GM21576 (cell line): Measurements from ENCODE around the gene TP73.

Source experiments
- ATAC-seq: cut with Tn5 transposase; IDR thresholded peaks from one replicate; pipeline ENCODE4 v1.9.1; 2021; ENCODE audit warnings: mild to moderate bottlenecking, moderate library complexity; ENCODE audit not compliant: unreplicated experiment

The TP73 gene

GRCh38 chr1:3651930-3652547 lies at the start of gene TP73:
Gene TP73, plus strand, starts transcription at chr1:3652516. Its CDS starts 29,850 bp downstream, at chr1:3682366.
- no peak for ATAC-seq

- no peak for ATAC-seq
These were observed 49.2 kb upstream of the TP73 start for GRCh38 chr1:3603156-3603555.

- ATAC-seq: no peak
These were observed 48.5 kb upstream of the TP73 start for GRCh38 chr1:3603571-3604467.

GRCh38 chr1:3604468-3604974 lies 47.8 kb upstream of the TP73 start:
- ATAC-seq: no peak

GRCh38 chr1:3604997-3605823 lies 47.1 kb upstream of the TP73 start:
- ATAC-seq: no peak

- ATAC-seq: no peak
These were observed 45.3 kb upstream of the TP73 start for GRCh38 chr1:3606779-3607702.

- no peak for ATAC-seq
These were observed 44.6 kb upstream of the TP73 start for GRCh38 chr1:3607703-3608065.

- no peak for ATAC-seq
These were observed 44.2 kb upstream of the TP73 start for GRCh38 chr1:3608154-3608553.

GRCh38 chr1:3609016-3609768 lies 43.1 kb upstream of the TP73 start:
- ATAC-seq: no peak

GRCh38 chr1:3609769-3610526 lies 42.4 kb upstream of the TP73 start:
- no peak for ATAC-seq

GRCh38 chr1:3610527-3611169 lies 41.7 kb upstream of the TP73 start:
- no peak for ATAC-seq

GRCh38 chr1:3611170-3612019 lies 40.9 kb upstream of the TP73 start, which contains the start of gene MEGF6:
Gene MEGF6, minus strand, starts transcription at chr1:3611508. Its CDS starts 240 bp downstream, at chr1:3611268.
- ATAC-seq: no peak

GRCh38 chr1:3612123-3612522 lies 40.2 kb upstream of the TP73 start:
- ATAC-seq: no peak

GRCh38 chr1:3614755-3615742 lies 37.3 kb upstream of the TP73 start:
- no peak for ATAC-seq

GRCh38 chr1:3616861-3617260 lies 35.5 kb upstream of the TP73 start:
- ATAC-seq: no peak

- ATAC-seq: no peak
These were observed 34.4 kb upstream of the TP73 start for GRCh38 chr1:3617806-3618345.
